HEK293 (cell line): ENCODE measurements around the gene CSNK1A1.
A peak's percentile ranks its signal among the peaks of the same experiment; 100 is the strongest.
"Not testable (repeated sequence)": the region's sequence is repeated elsewhere in the genome, so short reads cannot be mapped to it uniquely, and the experiment has no call there.

Source experiments
- CTCF ChIA-PET: fragments of 350-600 bp; formaldehyde crosslinking; extraction: SDS; loops from one replicate; lab custom pipeline; 2021; ENCODE audit warnings: antibody characterized with exemption; lab: Yijun Ruan, JAX
- POLR2A ChIA-PET: fragments of 300-600 bp; formaldehyde crosslinking; extraction: SDS; loops from one replicate; lab custom pipeline; 2020; ENCODE audit warnings: antibody characterized with exemption, inconsistent platforms; lab: Yijun Ruan, JAX
- H3K27ac ChIP-seq: fragments of 200-500 bp; sonication (Bioruptor generic); 2 replicates; pipeline ENCODE4 v1.5.1; 2014; ENCODE audit warnings: low read depth, low read length, control low read depth, inconsistent platforms; ENCODE audit errors: extremely low read depth
- H3K36me3 ChIP-seq, 2 experiments: fragments of 200-500 bp in 1 of 2; sonication (Bioruptor generic) in 1 of 2; 1 replicate in 1 of 2; 2 replicates in 1 of 2; pipeline ENCODE4 v1.5.1; 2014 to 2017; ENCODE audit warnings: inconsistent platforms in 2 of 2, low read length in 2 of 2; ENCODE audit not compliant: control insufficient read depth in 2 of 2, insufficient read depth in 1 of 2
- H3K4me1 ChIP-seq: fragments of 200-500 bp; sonication (Bioruptor generic); 2 replicates; pipeline ENCODE4 v1.5.1; 2014; ENCODE audit warnings: mild to moderate bottlenecking, low read length, inconsistent platforms; ENCODE audit not compliant: control insufficient read depth, insufficient read depth
- H3K4me3 ChIP-seq: 2 replicates; pipeline ENCODE4 v1.5.1; 2011; ENCODE audit warnings: low read depth, mild to moderate bottlenecking, control low read depth, low read length, moderate library complexity
- H3K9me3 ChIP-seq: fragments of 200-500 bp; sonication (Bioruptor generic); 2 replicates; pipeline ENCODE4 v1.5.1; 2014; ENCODE audit warnings: low read depth, low read length, inconsistent platforms; ENCODE audit not compliant: control insufficient read depth, insufficient read depth
- GLI4 ChIP-seq: fragments of 450-650 bp; formaldehyde crosslinking; IDR thresholded peaks from 2 replicates; pipeline ENCODE4 v1.5.1; 2016; ENCODE audit warnings: missing biosample characterization, missing genetic modification characterization
- GLIS2 ChIP-seq: fragments of 450-650 bp; formaldehyde crosslinking; IDR thresholded peaks from 2 replicates; pipeline ENCODE4 v1.5.1; 2016; ENCODE audit warnings: missing biosample characterization, missing genetic modification characterization
- PRDM1 ChIP-seq: fragments of 450-650 bp; formaldehyde crosslinking; IDR thresholded peaks from 2 replicates; pipeline ENCODE4; 2016; ENCODE audit warnings: missing biosample characterization, missing genetic modification characterization
- PRDM10 ChIP-seq: fragments of 450-650 bp; formaldehyde crosslinking; IDR thresholded peaks from 2 replicates; pipeline ENCODE4 v1.5.1; 2016; ENCODE audit warnings: missing biosample characterization, missing genetic modification characterization
- SP7 ChIP-seq: fragments of 450-650 bp; formaldehyde crosslinking; IDR thresholded peaks from 2 replicates; pipeline ENCODE4 v1.5.1; 2016; ENCODE audit warnings: missing biosample characterization, missing genetic modification characterization
- TSHZ1 ChIP-seq: fragments of 450-650 bp; formaldehyde crosslinking; IDR thresholded peaks from 2 replicates; pipeline ENCODE4 v1.5.1; 2016; ENCODE audit warnings: missing biosample characterization, missing genetic modification characterization, borderline replicate concordance
- ZBTB8A ChIP-seq: fragments of 450-650 bp; formaldehyde crosslinking; IDR thresholded peaks from 2 replicates; pipeline ENCODE4 v1.5.1; 2016; ENCODE audit warnings: missing biosample characterization, missing genetic modification characterization
- ZNF146 ChIP-seq: fragments of 450-650 bp; formaldehyde crosslinking; IDR thresholded peaks from 2 replicates; pipeline ENCODE4 v1.5.1; 2016; ENCODE audit warnings: missing biosample characterization, missing genetic modification characterization
- ZNF366 ChIP-seq: fragments of 450-650 bp; formaldehyde crosslinking; conservative IDR thresholded peaks from 2 replicates; pipeline ENCODE4 v1.5.1; 2016; ENCODE audit warnings: missing biosample characterization, missing genetic modification characterization
- ZNF510 ChIP-seq: fragments of 450-650 bp; formaldehyde crosslinking; IDR thresholded peaks from 2 replicates; pipeline ENCODE4 v1.5.1; 2018; ENCODE audit warnings: mild to moderate bottlenecking, missing genetic modification characterization, missing biosample characterization; ENCODE audit not compliant: insufficient replicate concordance
- ZNF514 ChIP-seq: fragments of 450-650 bp; formaldehyde crosslinking; IDR thresholded peaks from 2 replicates; pipeline ENCODE4 v1.5.1; 2016; ENCODE audit warnings: missing biosample characterization, missing genetic modification characterization
- ZNF548 ChIP-seq: fragments of 450-650 bp; formaldehyde crosslinking; IDR thresholded peaks from 2 replicates; pipeline ENCODE4 v1.5.1; 2016; ENCODE audit warnings: missing biosample characterization, missing genetic modification characterization
- ZNF560 ChIP-seq: fragments of 450-650 bp; formaldehyde crosslinking; IDR thresholded peaks from 2 replicates; pipeline ENCODE4 v1.5.1; 2017; ENCODE audit warnings: missing biosample characterization, missing genetic modification characterization, borderline replicate concordance
- ZNF580 ChIP-seq: fragments of 450-650 bp; formaldehyde crosslinking; IDR thresholded peaks from 2 replicates; pipeline ENCODE4 v1.5.1; 2016; ENCODE audit warnings: missing biosample characterization, missing genetic modification characterization
- ZNF596 ChIP-seq: fragments of 450-650 bp; IDR thresholded peaks from 2 replicates; pipeline ENCODE4 v1.5.0; 2018; ENCODE audit warnings: missing biosample characterization, mild to moderate bottlenecking, missing genetic modification characterization, moderate library complexity
- ZNF600 ChIP-seq: fragments of 450-650 bp; formaldehyde crosslinking; IDR thresholded peaks from 2 replicates; pipeline ENCODE4 v1.5.1; 2016; ENCODE audit warnings: missing biosample characterization, missing genetic modification characterization
- ZNF654 ChIP-seq: fragments of 450-650 bp; formaldehyde crosslinking; IDR thresholded peaks from 2 replicates; pipeline ENCODE4 v1.5.1; 2016; ENCODE audit warnings: low read depth, missing biosample characterization, missing genetic modification characterization
- ZNF76 ChIP-seq: fragments of 450-650 bp; formaldehyde crosslinking; IDR thresholded peaks from 2 replicates; pipeline ENCODE4; 2016; ENCODE audit warnings: low read depth, missing biosample characterization, missing genetic modification characterization, borderline replicate concordance
- TF ChIP-seq, protein P1 (sequence below): fragments of 450-650 bp; formaldehyde crosslinking; IDR thresholded peaks from 2 replicates; pipeline ENCODE4 v1.5.1; 2016; ENCODE audit warnings: missing biosample characterization, missing genetic modification characterization

CSNK1A1 gene

GRCh38 chr5:149572170-149572569 lies 20.9 kb upstream of the CSNK1A1 start:
- TF ChIP-seq ZNF596 (tag by site-specific recombination) (no peak), ZNF548 (tag by site-specific recombination) (no peak), TSHZ1 (tag by site-specific recombination) (no peak), PRDM1 (tag by site-specific recombination) (no peak)
- TF ChIP-seq, protein P1, sequence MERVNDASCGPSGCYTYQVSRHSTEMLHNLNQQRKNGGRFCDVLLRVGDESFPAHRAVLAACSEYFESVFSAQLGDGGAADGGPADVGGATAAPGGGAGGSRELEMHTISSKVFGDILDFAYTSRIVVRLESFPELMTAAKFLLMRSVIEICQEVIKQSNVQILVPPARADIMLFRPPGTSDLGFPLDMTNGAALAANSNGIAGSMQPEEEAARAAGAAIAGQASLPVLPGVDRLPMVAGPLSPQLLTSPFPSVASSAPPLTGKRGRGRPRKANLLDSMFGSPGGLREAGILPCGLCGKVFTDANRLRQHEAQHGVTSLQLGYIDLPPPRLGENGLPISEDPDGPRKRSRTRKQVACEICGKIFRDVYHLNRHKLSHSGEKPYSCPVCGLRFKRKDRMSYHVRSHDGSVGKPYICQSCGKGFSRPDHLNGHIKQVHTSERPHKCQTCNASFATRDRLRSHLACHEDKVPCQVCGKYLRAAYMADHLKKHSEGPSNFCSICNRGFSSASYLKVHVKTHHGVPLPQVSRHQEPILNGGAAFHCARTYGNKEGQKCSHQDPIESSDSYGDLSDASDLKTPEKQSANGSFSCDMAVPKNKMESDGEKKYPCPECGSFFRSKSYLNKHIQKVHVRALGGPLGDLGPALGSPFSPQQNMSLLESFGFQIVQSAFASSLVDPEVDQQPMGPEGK (tag by site-specific recombination) = no peak
- TF ChIP-seq, all 188 proteins: peak for 0
- Histone ChIP-seq H3K4me3 (no peak overlapping the region), H3K4me1 (no peaks in the 10 kb centered on the region), H3K36me3 (no peaks in the 10 kb centered on the region), H3K9me3 (no peaks in the 10 kb centered on the region), H3K27ac (no peak overlapping the region)
- ChIA-PET POLR2A (no interaction called here), CTCF (interaction anchor here (0.7 to 1.6 kb wide), 4 partner anchors 47 to 191 kb away, joined by 3 to 5 read pairs (median 3); no protein-coding TSS in a partner anchor)

- H3K9me3 ChIP-seq = no peaks in the 10 kb centered on the region
- no peak overlapping the region for H3K27ac ChIP-seq
- POLR2A ChIA-PET = no interaction called here
- no peaks in the 10 kb centered on the region; a peak in 1 of 3 replicates for H3K36me3 ChIP-seq
- H3K4me3 ChIP-seq = no peak overlapping the region
- H3K4me1 ChIP-seq = no peaks in the 10 kb centered on the region
- TF ChIP-seq ZNF514 (no peak), ZNF560 (no peak), ZNF654 (tag by site-specific recombination) (no peak), ZNF146 (tag by site-specific recombination) (no peak), GLI4 (tag by site-specific recombination) (no peak), ZNF366 (tag by site-specific recombination) (no peak), GLIS2 (tag by site-specific recombination) (no peak), ZBTB8A (tag by site-specific recombination) (no peak)
- CTCF ChIA-PET = interaction anchor here (0.5 to 3.6 kb wide), 11 partner anchors 14 to 214 kb away, joined by 3 to 30 read pairs (median 4); partner anchors contain the start of gene ARHGEF37
Measured at GRCh38 chr5:149567226-149567625, 16.0 kb upstream of the CSNK1A1 start.

DNA sequence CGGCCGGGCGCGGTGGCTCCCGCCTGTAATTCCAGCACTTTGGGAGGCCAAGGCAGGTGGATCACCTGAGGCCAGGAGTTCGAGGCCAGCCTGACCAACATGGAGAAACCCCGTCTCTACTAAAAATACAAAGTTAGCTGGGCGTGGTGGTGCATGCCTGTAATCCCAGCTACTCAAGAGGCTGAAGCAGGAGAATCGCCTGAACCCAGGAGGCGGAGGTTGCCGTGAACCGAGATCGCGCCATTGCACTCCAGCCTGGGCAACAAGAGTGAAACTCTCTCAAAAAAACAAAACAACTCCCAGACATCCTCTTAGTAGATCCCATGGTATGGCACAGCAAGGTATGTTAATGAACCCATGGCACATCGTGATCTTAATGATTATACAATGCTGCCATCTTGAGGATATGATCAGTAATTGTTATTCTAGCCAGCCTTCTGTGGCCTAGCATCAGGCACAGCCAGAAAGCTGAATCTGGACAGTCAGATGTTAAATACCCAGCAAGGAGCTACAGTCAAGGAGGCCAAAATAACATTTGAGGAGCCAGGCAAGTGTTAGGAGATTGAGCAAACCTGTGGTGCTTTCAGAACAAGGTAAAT lies 13.4 kb upstream of the CSNK1A1 start:
- H3K4me1 ChIP-seq, H3K36me3 ChIP-seq, H3K27ac ChIP-seq, H3K9me3 ChIP-seq, H3K4me3 ChIP-seq: not testable (repeated sequence)
- CTCF ChIA-PET = interaction anchor here (0.5 to 3.6 kb wide), 38 partner anchors 9 to 832 kb away, joined by 3 to 30 read pairs (median 4); partner anchors contain the start of gene ARHGEF37
- POLR2A ChIA-PET = interaction anchor here (1.0 kb wide), 1 partner anchor 54 kb away, joined by 3 read pairs; no protein-coding TSS in a partner anchor
- peak; percentile 60; the same call in 1 of the 2 replicates for TF ChIP-seq ZNF580 (tag by site-specific recombination)
- peak; percentile 42 for TF ChIP-seq PRDM10 (tag by site-specific recombination)
- TF ChIP-seq ZNF76 = peak; percentile 29; the same call in 1 of the 2 replicates
- TF ChIP-seq ZNF654 (tag by site-specific recombination) = peak; percentile 94
- TF ChIP-seq PRDM1 (tag by site-specific recombination) = peak; percentile 41; the same call in 1 of the 2 replicates
- TF ChIP-seq SP7 (tag by site-specific recombination) = 0 out of 2 replicates have a peak, but pooled peaks have one; percentile 27
- TF ChIP-seq ZNF510 (tag by site-specific recombination) = peak; percentile 91
- peak; percentile 98 for TF ChIP-seq ZNF600 (tag by site-specific recombination)
